NCI-H1092 (cell line): Measurements from ENCODE around the gene PKHD1.

ENCODE experiments used
- DNase-seq: peaks from one replicate; lab custom pipeline; 2025; lab: John Stamatoyannopoulos, UW

Gene PKHD1

DNA sequence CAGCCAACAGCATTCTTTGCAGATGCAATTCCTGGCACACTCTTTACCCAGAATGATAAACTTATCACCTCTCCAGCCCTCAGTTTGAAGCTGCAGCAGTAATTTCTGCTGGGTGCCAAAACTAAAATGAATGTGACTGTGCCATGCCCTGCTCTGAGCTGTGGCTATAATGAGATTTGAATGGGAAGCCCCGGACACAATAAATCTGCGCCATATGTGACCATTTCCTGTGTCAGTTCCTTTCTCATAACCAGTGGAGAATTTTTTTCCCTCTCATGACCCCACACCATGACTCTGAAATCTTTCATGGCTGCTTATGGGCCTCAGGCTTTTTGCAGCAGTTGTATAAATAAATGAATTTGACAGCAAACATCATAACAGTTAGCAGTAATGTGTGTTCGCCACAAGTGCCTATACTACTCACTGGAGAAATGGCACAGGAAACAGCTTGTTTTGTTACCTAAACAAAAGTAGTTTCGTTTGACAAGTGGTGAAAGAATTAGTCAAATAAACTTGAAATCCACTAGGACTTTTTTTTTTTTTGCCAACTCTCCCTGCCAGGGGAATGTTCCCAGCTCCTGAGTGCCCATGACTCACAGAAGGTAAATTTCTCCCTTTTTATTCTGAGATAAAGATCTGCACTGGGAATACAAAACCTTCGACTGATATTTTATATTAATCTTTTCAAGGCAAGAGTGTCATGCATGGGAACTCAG is 408.4 kb downstream of the PKHD1 start:
- no peak for DNase-seq

DNA sequence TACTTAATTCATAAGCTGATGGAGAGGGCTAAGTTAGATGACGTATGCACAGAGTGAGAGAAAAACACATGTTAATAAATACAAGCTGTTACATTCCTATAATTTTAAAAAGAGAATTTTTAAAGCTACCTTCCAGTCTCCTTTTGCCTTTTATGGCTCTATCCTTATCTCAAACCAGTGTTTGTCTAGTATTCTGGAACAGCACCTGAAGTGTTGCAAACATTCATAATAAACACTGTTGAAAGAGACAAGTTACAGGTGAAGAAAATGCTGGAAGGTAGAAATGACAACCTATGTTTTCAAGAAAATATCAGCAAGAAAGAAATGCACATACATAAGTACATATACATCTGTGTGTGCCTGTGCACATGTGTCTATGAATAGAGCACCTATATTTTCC is 409.1 kb downstream of the PKHD1 start:
- no peak for DNase-seq

DNA sequence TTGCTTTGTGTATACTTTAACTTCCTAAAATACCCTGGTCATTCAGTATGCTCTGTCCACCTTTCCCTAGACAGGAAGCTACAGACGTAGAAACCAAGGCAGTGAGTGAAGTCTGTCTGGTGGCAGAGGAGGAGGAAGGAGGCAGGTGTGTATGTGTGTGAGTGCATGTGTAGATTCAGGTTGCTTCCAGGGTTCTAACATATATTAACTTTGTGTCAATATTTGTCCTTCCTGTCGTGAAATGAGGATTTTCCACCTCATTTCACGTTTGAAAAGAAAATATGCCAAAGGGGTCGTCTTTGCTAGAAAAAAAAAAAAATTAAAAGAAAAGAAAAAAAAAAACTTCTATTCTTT is 411.5 kb downstream of the PKHD1 start:
- DNase-seq = no peak

DNA sequence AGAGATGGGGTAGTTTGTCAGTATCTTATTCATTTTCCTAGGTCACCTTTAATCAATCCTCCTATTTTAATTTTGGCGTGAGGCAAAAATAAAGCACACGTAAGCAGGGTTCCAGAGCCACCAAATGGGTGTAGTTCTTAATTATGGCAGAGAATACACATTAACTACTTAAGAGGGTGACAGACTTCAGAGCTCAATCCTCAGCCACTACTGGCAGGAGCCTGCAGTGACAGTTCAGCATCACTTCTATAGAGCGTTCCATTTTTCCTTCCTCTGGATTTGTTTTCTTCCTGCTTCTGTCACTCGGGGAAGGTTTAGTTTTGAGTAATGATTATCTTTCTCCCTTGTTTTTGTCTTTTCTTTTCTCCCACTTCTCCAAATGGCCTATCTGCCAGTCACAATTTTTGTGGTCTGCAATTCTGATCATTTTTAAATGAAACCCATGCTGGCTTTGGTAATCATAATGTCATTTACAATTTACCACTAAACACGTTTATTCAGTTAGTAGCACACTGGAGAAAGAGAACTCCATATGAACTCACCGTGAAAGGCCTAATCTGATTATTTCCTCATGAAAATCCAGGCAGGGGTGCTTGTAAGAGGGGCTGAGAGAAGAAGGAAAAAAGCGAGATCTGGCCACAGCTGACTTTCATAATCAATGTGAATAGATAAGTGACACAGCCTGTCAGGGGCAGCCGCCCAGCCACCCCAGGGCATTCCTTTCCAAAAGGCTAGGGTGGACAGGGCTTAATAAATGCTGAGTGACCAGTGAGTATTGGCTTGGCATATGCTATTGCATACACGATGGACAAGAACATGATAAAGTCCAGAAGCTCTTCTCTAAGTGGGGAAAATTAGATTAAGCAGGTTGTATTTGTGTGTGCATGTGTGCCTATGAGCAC is 412.1 kb downstream of the PKHD1 start:
- DNase-seq = no peak

DNA sequence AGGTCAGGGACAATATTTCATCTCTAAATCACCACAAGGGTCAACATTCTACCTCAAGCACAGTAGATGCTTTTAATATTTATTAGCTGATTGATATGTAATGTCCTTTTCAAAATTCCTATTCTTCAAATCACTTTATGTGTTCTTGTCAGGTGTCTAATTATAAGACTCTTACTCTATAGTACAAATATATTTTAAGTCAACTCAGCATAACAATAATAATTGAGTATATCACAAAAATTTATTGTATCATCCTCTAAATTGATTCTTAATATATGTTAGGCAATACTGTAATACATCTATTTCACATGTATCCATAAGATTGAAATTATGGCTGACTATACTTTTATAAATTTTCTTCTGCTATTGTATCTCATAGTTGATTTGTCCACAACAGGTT is 423.9 kb downstream of the PKHD1 start:
- DNase-seq = no peak

DNA sequence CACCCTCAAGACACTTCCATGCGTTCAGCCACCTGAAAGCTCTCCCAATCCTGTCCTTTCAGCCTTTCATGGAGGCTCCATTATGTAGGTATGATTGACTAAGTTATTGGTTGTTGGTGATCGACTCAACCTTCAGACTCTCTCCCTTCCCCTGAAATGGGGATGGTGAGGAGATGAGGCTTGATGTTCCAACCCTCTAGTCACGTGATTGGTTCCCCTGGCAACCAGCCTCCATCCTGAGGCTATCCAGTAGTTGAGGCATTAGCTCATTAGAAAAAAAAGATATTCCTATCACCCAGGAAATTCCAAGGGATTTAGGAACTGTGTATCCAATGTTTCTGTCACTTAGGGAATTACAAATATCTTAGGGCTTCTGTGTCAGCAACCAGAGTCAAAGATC is 426.6 kb downstream of the PKHD1 start:
- DNase-seq = no peak

DNA sequence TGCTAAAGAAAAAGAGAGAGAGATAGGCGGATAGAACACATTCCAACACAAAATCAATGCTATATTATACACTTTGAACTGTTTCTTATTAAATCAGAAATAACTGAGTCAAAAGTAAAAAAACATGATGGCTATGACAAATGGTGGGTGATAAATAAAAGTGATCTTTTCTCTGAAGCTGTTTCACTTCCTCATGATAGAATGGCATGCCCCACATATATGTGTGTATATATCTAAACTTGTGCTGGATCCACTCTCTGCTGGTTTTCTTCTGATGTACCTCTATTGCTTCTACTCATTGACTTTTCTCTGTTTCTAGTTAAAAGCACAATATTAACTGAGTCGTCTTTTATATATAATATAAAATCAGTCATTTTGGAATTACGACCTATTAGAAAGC is 429.9 kb downstream of the PKHD1 start:
- no peak for DNase-seq

DNA sequence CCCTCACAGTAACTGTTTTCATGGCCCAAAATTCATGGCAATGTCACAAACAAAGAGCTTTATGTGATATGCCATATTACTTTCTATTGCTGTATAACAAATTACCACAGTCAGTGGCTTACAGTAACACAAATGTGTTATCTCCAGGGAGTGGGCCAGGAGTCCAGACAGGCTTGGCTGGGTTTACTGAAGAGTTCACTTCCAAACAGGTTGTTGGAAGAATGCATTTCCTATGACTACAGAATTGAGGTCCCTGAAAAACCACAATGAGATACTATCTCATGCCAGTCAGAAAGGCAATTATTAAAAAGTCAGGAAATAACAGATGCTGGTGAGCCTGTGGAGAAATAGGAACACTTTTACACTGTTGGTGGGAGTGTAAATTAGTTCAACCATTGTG is 431.9 kb downstream of the PKHD1 start:
- DNase-seq = no peak

DNA sequence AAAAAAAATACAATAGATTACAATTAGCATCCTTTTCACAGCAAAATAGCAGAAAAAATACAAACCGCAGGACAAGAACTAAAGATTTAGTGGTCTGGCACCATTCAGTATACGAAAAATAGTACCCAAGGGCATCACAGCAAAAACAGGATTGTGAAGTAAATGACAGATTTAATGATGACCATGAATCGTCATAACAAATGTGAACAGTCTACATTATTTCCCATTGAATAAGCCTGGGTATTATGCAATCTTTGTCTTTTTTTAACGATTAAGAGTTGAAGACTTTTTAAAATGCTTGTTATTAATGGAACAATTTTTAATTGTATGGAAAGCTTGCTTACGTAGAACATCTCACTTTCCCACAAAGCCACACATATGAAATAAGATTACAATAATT is 432.8 kb downstream of the PKHD1 start:
- no peak for DNase-seq

DNA sequence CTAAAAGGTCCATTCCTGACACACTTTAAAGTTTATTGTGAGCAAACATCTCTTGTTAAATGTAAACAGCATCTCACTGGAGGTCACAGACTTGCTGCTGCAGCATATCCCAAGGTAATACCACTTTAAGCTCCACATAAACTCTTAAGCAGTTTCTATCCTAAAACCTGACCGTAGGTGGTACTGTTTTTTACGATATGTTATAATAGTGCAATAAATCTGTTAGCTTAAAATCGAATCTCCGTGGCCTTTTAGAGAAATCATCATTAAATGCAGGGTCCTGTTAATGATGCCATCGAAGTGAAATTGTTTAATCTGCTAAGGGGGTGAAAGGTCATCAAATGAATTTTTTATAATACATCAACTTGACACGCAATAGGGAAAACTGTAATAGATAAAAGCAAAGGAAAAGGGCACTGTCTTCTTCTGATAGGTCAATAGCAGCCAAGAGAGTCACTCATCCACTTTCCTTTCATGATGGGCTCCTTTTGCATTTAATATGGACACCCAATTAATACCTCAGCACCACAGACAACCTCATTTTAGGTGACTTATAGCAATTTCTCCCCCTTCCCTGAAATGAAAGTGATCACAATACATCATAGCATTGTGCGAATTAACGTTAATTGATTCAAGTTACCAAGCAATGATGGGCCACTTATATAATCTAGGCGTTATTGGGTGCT is 436.1 kb downstream of the PKHD1 start:
- DNase-seq = no peak

DNA sequence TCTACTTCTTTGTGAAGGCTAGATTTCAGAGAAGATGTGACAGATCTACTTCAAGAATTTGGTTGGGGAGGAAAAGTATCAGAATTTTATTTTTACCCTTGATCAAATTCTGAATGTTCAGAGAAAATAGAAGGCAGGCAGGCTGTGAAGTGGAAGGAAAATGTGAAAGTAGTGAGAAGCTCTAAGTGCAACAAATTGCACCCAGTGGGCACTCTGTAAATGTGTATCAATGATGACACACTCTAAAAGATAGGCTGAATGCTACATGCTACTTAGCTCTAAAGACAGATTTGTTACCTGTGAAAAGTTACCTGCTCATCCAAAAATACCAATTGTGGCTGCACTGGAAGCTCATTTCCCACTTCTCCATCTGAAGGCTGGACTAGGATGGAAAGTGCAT is 438.6 kb downstream of the PKHD1 start:
- no peak for DNase-seq

DNA sequence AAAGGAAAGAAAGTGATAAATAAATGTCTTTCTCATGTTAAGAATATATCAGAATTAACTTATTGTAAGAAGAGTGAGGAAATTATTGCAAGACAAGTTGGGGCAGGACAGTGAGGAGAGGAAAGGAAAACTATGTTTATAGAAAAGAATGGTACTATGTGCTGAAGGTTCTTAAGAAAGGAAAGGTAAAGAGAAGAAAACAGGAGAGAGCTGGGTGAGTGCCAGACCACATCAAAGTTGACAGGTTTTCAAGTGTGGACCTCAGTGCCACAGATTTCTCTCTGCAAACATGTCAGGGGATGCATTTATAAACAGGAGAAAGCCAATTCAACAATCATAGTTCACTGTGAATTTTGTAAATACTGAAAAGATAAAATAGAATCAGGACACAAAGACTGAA is 439.2 kb downstream of the PKHD1 start:
- no peak for DNase-seq

DNA sequence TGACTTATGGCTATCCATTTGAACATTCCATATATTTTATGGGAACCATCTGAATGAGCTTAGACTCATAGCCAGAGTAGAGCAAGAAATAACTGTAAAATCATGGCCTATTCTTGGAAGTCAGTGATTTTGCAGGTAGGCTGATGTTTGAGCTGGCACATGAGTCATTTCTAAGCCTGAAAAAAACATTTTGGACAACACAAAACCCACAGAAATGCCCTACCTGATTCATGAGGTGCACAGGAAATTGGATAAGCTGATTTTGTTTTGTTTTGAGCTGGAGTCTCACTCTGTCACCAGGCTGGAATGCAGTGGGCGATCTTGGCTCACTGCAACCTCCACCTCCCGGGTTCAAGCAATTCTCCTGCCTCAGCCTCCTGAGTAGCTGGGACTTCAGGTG is 443.0 kb downstream of the PKHD1 start:
- no peak for DNase-seq

DNA sequence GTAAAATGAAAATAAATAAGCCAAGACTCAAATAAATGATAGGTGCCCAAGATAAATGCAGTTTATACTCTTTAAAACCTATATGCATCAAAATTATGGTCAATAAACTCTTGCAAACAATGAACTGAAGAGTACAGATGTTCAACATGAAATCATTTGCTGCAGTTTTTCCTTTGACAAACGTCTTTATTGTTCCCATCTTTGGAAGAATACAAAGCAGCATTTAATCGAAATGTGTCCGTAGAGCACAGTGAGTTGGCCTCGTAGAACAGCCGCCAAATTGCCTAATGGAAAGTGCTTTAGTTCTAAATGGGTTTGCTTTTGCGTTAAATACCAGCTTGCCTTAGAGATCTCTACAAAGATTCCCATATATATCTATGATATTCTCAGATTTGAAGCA is 447.4 kb downstream of the PKHD1 start:
- DNase-seq = no peak

DNA sequence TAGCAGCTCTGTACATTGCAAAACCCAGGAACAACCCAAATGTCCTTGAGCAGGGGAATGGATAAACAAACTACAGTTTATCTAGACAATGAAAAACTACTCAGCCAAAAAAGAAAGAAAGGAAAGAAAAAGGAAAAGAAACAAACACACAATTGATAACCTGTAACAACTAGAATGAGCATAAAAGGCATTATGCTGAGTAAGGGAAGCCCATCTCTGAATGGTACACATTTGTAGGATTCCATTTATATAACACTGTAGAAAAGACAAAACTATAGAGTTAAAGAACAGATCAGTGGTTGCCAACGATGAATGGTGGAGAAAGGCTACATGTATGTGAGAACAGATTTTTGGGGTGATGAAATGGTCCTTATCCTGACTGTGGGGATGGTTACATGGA is 454.0 kb downstream of the PKHD1 start:
- DNase-seq = no peak

DNA sequence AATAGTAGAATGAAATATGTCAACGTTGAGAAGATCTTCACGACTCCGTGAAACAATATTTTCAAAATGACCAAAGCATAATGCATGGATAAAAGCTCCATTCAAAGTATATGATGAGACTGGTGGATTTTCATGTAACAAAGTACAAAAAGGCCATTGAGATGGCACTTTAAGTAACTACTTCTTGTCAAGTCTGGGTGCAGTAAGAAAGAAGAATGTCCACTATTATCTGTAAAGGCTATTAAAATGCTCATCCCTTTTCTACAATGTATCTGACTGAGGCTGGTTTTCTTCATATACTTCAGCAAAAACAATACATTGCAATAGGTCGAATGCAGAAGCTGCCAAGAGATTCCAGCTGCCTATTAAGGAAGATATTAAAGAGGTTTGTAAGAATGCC is 457.4 kb downstream of the PKHD1 start:
- no peak for DNase-seq

DNA sequence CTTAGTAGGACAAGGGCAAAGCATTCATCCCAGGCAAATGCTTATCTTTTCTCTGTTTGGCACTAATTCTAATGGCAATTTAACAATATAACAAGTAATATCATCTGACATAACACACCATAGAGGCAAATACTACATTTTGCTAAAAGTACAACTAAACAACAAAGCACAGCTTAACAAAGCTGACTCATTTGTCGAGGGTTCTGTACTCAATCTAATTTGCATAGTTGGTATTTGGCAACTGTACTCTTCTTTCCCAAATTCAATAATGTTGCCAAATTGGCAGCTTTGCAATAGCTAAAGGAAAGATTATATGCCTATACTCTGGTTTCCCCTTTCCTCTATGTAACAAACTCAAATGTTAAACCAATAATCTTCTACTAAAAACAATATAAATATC is 461.0 kb downstream of the PKHD1 start:
- no peak for DNase-seq

DNA sequence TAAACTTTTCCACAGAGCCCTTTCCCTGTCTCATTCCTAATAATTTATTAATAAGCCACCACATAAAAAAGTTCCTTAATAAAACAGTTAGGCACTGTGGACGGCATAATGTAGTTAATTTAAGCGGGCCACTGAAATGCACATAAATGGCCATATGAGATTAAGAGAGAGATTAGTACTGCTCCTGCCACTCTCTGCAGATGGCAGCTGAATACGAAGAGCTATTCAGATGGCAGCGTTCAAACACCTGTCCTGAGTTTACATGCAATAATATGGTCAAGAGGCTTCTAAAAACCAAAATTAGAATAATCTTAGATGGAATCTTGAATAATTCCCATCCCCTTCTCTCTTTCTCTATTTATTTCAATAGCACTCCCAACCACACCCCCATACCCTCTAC is 461.8 kb downstream of the PKHD1 start:
- no peak for DNase-seq

DNA sequence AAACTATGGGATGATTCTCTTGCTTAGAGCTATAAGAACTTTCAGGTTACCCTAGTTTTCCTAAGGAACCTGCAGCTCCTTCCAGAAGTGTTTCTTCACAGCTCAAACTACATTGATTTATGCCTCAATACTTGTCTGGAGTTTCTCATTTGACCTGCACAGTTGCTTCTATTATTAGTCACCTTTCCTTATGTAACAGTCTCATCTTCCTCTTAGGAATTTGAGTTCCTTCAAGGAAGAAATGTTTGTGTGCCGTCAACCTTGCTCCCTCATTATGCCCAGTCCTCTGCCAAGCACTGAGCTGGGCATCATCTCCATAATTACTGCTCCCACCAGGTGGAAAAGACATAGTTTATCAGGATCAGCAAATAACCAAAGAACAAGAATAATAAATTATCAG is 466.4 kb downstream of the PKHD1 start:
- DNase-seq = no peak

DNA sequence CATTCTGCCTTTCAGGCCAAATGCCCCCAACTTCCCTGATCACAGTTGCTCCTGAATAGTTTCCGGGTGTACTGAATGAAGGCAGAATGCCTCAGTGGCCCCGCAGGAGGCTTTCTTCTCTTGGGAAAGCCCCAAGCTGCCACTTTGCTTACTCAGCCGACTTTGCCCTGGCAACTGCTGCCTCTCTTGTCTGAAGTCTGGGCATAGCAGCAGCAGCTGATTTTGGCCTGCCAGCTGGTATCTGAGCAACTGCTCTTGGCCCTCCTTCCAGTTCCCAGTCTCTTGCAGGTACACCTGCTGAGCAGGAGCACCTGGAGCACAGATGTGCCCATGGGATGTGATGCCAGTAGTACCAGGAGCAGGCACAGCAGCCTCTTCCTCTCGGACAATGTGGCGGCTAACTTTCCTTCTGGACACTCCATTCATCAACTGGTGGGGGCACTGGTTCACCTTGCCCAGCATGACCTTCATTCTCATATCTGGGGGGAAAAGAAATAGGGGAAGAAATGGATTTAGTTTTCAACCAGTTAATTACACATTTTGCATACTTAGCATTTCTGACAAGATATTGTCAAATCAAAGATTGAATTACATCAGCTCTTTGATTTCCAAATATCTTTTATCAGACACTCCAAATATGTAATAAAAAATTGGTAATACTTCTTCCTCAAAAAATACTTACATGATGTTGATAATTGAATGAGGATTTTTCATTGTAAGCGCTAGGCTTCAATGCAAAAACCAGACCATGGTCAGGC is 468.2 kb downstream of the PKHD1 start:
- DNase-seq = no peak

DNA sequence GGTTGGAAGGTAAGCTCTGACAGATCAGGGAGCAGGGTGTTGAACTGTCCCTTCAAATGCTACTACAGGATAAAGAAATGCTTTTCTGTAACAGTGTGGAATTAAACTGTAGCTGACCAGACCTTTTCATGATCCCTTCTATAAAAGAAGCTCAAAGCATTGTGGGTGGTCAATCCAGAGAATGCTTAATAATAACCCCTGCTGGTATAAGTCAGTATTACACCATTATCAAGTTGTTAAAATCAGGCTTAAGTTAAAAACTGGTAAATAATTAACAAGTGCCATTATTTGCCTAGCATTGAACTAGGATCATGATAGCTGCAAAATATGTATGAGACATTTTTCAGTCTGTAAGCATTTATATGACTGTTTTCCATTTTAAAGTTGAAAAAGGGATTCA is 468.9 kb downstream of the PKHD1 start:
- no peak for DNase-seq

DNA sequence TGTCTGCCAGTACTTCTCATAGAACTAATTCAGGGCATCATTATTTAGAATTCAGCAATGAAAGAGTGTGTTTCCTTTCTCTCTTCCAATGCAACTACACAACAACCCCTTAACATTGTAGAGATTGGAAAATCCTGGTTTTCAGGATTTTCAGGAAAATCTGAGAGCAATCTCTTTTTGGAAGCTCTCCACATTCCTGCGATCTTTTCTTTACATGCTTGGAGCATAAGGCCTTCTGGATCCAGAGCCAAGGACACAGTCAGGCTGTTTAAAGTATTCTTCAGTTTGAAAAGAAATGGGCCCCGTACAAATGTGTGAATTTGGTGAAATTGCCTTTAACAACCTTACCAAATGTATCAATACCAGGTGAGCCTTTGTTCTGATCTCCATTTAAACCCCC is 469.7 kb downstream of the PKHD1 start:
- no peak for DNase-seq
